RWPE2 (cell line): ENCODE data around the gene MAFB.

ENCODE experiments used
- ATAC-seq: fragments of 200-7000 bp; cut with Tn5 transposase; 3 replicates; pipeline ENCODE4 v1.9.1; 2021; ENCODE audit warnings: low read depth
- DNase-seq: peaks from one replicate; pipeline ENCODE4 v3.0.0-alpha.2; 2020; ENCODE audit warnings: low spot score
- H3K27ac ChIP-seq: fragments of 450-650 bp; 2 replicates; pipeline ENCODE4 v1.5.1; 2017; ENCODE audit warnings: mild to moderate bottlenecking; ENCODE audit not compliant: poor library complexity, severe bottlenecking
- H3K27me3 ChIP-seq: fragments of 250-450 bp; sonication (Bioruptor Pico); 2 replicates; pipeline ENCODE4 v1.5.1; 2021; ENCODE audit warnings: mild to moderate bottlenecking, moderate library complexity; ENCODE audit not compliant: insufficient read depth, poor library complexity, severe bottlenecking
- H3K36me3 ChIP-seq: fragments of 250-450 bp; sonication (Bioruptor Pico); 2 replicates; pipeline ENCODE4 v1.5.1; 2020; ENCODE audit warnings: low read depth, mild to moderate bottlenecking, moderate library complexity
- H3K4me1 ChIP-seq: fragments of 250-450 bp; sonication (Bioruptor Pico); 2 replicates; pipeline ENCODE4 v1.5.1; 2021; ENCODE audit warnings: mild to moderate bottlenecking, moderate library complexity; ENCODE audit not compliant: insufficient read depth, poor library complexity, severe bottlenecking
- H3K4me3 ChIP-seq: fragments of 250-450 bp; sonication (Bioruptor Pico); 2 replicates; pipeline ENCODE4 v1.5.1; 2021; ENCODE audit warnings: mild to moderate bottlenecking, moderate library complexity; ENCODE audit not compliant: severe bottlenecking
- H3K9me3 ChIP-seq: fragments of 250-450 bp; sonication (Bioruptor Pico); 2 replicates; pipeline ENCODE4 v1.5.1; 2021; ENCODE audit warnings: mild to moderate bottlenecking, moderate library complexity; ENCODE audit not compliant: severe bottlenecking
- TF ChIP-seq, protein P1 (sequence below): fragments of 450-650 bp; IDR thresholded peaks from one replicate; pipeline ENCODE4 v1.5.1; 2017; ENCODE audit warnings: mild to moderate bottlenecking, moderate library complexity; ENCODE audit not compliant: poor library complexity, severe bottlenecking

The MAFB gene

DNA sequence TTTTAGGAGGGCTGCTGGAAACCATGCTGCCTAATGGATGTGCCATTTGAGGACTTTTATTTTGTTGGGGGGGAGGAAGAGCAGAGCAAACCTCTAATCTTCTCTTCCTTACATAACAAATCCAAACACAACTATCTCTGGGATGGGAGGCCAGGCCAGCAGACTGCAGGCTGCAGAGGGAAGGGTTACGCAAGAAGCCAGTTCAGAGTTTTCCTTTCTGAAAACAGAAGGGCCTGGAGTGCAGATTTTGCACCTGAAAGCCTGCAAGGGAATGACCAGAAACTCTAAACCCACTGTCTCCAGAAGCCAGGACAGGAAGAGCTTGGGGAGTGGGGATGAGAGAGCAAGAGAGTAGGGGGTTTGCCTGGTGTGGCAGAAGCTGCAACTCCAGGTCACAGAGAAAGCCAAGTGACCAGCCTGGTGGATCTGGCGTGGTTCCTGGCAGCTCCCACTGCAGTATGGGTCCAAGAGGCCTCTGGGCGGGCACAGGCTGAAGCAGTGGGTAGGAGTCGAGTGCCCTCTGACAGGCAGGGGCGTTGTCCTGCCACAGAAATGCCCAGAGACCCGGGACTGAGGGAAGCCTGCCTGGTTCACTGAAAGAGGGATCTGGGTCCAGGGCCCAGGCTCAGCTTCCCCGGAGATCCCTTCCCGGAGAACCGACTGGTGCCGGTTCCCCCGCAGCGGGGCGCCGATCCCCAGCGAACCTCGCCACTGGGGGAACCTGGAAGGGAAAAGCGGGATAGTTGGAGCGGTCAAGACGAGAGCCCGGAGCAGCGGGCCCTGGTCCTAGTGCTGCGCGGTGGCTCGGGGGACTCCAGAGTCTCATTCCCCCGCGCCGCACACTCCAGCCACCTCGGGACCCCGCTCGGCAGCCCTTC lies 6.7 kb downstream of the MAFB start:
- Histone ChIP-seq H3K4me3 (no peak overlapping the region), H3K36me3 (no peaks in the 10 kb centered on the region), H3K27ac (no peak overlapping the region), H3K4me1 (no peaks in the 10 kb centered on the region), H3K9me3 (no peaks in the 10 kb centered on the region), H3K27me3 (peaks cover 55% of the 10 kb centered on the region)
- DNase-seq (peak; percentile 76), ATAC-seq (no peak)
- TF ChIP-seq, protein P1, sequence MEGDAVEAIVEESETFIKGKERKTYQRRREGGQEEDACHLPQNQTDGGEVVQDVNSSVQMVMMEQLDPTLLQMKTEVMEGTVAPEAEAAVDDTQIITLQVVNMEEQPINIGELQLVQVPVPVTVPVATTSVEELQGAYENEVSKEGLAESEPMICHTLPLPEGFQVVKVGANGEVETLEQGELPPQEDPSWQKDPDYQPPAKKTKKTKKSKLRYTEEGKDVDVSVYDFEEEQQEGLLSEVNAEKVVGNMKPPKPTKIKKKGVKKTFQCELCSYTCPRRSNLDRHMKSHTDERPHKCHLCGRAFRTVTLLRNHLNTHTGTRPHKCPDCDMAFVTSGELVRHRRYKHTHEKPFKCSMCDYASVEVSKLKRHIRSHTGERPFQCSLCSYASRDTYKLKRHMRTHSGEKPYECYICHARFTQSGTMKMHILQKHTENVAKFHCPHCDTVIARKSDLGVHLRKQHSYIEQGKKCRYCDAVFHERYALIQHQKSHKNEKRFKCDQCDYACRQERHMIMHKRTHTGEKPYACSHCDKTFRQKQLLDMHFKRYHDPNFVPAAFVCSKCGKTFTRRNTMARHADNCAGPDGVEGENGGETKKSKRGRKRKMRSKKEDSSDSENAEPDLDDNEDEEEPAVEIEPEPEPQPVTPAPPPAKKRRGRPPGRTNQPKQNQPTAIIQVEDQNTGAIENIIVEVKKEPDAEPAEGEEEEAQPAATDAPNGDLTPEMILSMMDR, result no peak

DNA sequence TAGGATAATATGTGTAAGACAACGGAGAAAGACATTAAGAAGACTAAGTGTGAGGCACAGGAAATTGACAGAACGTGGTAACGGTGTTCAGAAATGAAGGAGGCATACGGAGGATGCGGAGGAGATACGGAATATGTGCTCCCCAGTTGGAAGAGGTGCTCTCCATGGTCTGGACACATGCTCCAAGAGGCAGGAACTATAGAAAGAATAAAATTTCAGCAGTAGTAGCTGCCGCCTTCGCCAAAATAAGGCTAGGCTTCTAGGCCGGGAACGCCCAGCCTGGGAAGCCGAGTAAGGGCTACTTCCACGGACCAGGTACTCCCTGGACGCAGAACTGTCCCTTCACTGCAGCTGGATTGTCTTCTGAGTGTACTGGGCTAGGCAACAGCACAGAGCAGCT lies 7.4 kb downstream of the MAFB start:
- no peaks in the 10 kb centered on the region for H3K4me1 ChIP-seq
- TF ChIP-seq, protein P1, result no peak

DNA sequence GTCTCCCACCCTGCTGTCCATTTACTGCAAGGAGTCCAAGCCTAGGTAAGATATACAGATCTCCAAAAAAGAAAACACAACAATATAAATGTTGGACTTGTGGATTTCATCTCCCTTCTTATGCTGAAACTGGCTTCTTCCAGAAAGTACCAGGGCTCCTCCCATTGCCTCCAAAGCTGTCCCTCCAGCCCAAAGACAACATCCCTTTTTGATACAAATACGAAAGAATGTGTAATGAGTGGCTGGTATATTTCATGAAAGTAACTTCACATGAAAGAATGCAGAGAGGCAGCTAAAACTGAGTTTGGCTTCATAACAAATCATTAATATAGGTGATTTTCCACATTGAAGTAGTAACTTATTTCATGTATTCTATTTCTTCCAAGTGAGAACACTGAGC lies 7.9 kb downstream of the MAFB start:
- Histone ChIP-seq H3K4me3 (no peak overlapping the region), H3K36me3 (no peaks in the 10 kb centered on the region), H3K27ac (no peak overlapping the region), H3K4me1 (no peaks in the 10 kb centered on the region), H3K27me3 (peaks cover 45% of the 10 kb centered on the region), H3K9me3 (no peaks in the 10 kb centered on the region)
- ATAC-seq (no peak), DNase-seq (no peak)
- TF ChIP-seq, protein P1, result no peak

More for the DNA sequence above, 7.4 kb downstream of the MAFB start:
- Histone ChIP-seq H3K36me3 (no peaks in the 10 kb centered on the region), H3K9me3 (no peaks in the 10 kb centered on the region), H3K27ac (no peak overlapping the region), H3K27me3 (peaks cover 50% of the 10 kb centered on the region), H3K4me3 (no peak overlapping the region)
- DNase-seq, result no peak
- no peak for ATAC-seq

DNA sequence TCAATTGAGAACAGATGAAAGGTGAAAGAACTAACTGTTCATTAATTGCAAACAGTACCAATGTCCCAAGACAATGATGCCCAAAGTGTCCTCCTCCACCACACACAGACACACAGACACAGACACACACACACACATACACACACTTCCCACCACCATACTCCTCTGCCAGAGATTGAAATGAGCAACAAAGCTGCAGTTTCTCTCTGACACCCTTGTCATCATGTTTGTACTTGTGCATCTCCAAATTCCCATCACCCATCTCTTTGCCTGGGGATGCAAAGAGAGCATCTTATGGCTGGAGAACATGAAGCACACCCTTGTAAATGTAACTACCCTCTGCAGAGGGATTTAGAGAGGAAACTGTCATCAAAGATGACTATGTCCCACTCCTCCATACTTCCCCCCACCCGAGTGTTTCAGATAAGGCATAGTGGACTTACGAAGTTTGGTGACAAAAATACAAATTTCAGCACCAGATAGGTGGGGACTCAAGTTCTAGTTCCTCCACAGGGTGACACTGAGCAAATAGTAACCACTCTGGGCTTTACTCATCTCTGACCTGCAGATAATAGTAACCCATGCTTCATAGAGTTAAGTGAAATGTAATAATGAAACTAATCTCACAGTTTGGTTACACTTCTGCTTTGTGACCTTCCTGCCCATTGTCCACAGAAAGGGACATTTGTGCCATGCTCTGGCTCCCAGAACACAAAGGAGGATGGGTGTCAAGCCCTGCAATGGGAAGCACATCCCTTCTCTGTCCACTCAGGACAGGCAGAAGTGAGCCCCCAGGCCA lies 8.7 kb downstream of the MAFB start:
- Histone ChIP-seq H3K27ac (no peak overlapping the region), H3K27me3 (peaks cover 44% of the 10 kb centered on the region), H3K4me1 (no peaks in the 10 kb centered on the region), H3K36me3 (no peaks in the 10 kb centered on the region), H3K9me3 (no peaks in the 10 kb centered on the region), H3K4me3 (no peak overlapping the region)
- TF ChIP-seq, protein P1, result no peak
- ATAC-seq, result no peak
- no peak for DNase-seq

DNA sequence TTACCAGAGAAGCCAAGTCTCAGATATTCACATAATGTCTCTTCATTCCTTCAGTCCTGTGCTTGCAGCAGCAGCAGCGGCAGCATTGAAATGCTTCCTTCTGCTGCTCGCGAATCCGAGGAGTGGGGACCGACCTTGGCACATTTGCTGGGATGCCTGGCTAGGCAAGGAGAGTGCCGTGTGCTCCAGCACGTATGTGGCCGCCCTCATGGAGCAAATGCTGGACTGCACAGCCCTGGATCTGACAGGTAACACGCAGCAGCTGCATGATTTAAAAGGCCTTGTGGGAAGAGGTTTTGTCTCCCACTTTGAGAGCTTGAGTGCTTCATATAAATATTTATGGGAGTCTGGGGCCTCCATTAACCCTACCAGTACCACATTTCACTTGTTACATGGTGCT lies 9.9 kb downstream of the MAFB start:
- TF ChIP-seq, protein P1, result no peak
- Histone ChIP-seq H3K27me3 (peaks cover 32% of the 10 kb centered on the region), H3K4me3 (no peak overlapping the region), H3K36me3 (no peaks in the 10 kb centered on the region), H3K27ac (no peak overlapping the region), H3K9me3 (no peaks in the 10 kb centered on the region), H3K4me1 (no peaks in the 10 kb centered on the region)
- DNase-seq, result no peak
- no peak for ATAC-seq
